Neural cell (in vitro differentiated cells): ENCODE data around the gene ACVR1C. TPM values are rescaled to one million over a fixed set of nuclear protein-coding genes. Genes with fewer than 3 reads are reported as not detected.

Experiments used
- H2AFZ ChIP-seq: fragments of 200-600, 300-800 bp; sonication (generic), shearing (Covaris generic); 2 replicates; pipeline ENCODE4 v1.6.0; 2014; ENCODE audit warnings: low read depth, mild to moderate bottlenecking, antibody characterized with exemption, low read length, moderate library complexity
- H3F3A ChIP-seq: fragments of 200-600 bp; shearing (Covaris generic); 2 replicates; pipeline ENCODE4 v1.6.1; 2016; ENCODE audit warnings: mild to moderate bottlenecking, moderate library complexity, mixed read lengths, antibody characterized with exemption, low read length; ENCODE audit not compliant: insufficient read depth, poor library complexity, severe bottlenecking
- H3K27ac ChIP-seq: fragments of 200-600, 300-800 bp; sonication (generic), shearing (Covaris generic); 2 replicates; pipeline ENCODE4 v1.5.1; 2014; ENCODE audit warnings: mild to moderate bottlenecking, low read length, moderate library complexity
- H3K27me3 ChIP-seq: fragments of 300-800, 200-600 bp; sonication (generic), shearing (Covaris generic); 2 replicates; pipeline ENCODE4 v1.6.0; 2014; ENCODE audit warnings: mild to moderate bottlenecking, low read depth, low read length, moderate library complexity; ENCODE audit not compliant: insufficient read depth
- H3K36me3 ChIP-seq: fragments of 300-800, 200-600 bp; sonication (generic), shearing (Covaris generic); 2 replicates; pipeline ENCODE4 v1.5.1; 2014; ENCODE audit warnings: mild to moderate bottlenecking, antibody characterized with exemption, low read length, moderate library complexity; ENCODE audit not compliant: insufficient read depth
- H3K4me2 ChIP-seq: fragments of 300-800, 200-600 bp; sonication (generic), shearing (Covaris generic); 2 replicates; pipeline ENCODE4 v1.6.0; 2014; ENCODE audit warnings: mild to moderate bottlenecking, low read length
- H3K4me3 ChIP-seq: fragments of 300-800, 200-600 bp; sonication (generic), shearing (Covaris generic); 2 replicates; pipeline ENCODE4 v1.5.1; 2014; ENCODE audit warnings: mild to moderate bottlenecking, low read length, moderate library complexity
- H3K79me2 ChIP-seq: fragments of 200-600 bp; shearing (Covaris generic); replicated peaks from 2 replicates; pipeline ENCODE4 v1.6.0; 2014; ENCODE audit warnings: mild to moderate bottlenecking, low read length, moderate library complexity; ENCODE audit not compliant: insufficient read depth
- H3K9ac ChIP-seq: fragments of 300-800, 200-600 bp; sonication (generic), shearing (Covaris generic); 2 replicates; pipeline ENCODE4 v1.6.1; 2016; ENCODE audit warnings: mild to moderate bottlenecking, low read length, mixed read lengths
- H3K9me2 ChIP-seq: fragments of 200-600 bp; shearing (Covaris generic); 2 replicates; pipeline ENCODE4 v1.6.1; 2016; ENCODE audit warnings: mild to moderate bottlenecking, low read length, mixed read lengths; ENCODE audit not compliant: insufficient read depth
- H3K9me3 ChIP-seq: fragments of 200-600, 300-800 bp; sonication (generic), shearing (Covaris generic); 2 replicates; pipeline ENCODE4 v1.6.1; 2016; ENCODE audit warnings: mild to moderate bottlenecking, mixed run types, low read length, moderate library complexity, mixed read lengths
- H4K20me1 ChIP-seq: fragments of 200-600 bp; shearing (Covaris generic); 2 replicates; pipeline ENCODE4 v1.6.1; 2016; ENCODE audit warnings: mild to moderate bottlenecking, mixed run types; ENCODE audit not compliant: insufficient read depth
- EP300 ChIP-seq: fragments of 450-650 bp; conservative IDR thresholded peaks from 2 replicates; pipeline ENCODE4 v1.6.1; 2014; ENCODE audit warnings: antibody characterized with exemption, mild to moderate bottlenecking, moderate library complexity; ENCODE audit not compliant: poor library complexity, severe bottlenecking
- EZH2 ChIP-seq: fragments of 200-600, 300-800 bp; shearing (Covaris generic), sonication (generic); IDR thresholded peaks from 2 replicates; pipeline ENCODE4 v1.6.1; 2014; ENCODE audit warnings: antibody characterized with exemption, low read length, borderline replicate concordance, mild to moderate bottlenecking; ENCODE audit not compliant: insufficient read depth, poor library complexity, severe bottlenecking
- MXI1 ChIP-seq: fragments of 450-650 bp; conservative IDR thresholded peaks from 2 replicates; pipeline ENCODE4 v1.6.1; 2014; ENCODE audit warnings: antibody characterized with exemption, mild to moderate bottlenecking; ENCODE audit not compliant: poor library complexity, severe bottlenecking
- POLR2AphosphoS5 ChIP-seq: IDR thresholded peaks from 2 replicates; pipeline ENCODE4 v1.6.1; 2012
- RAD21 ChIP-seq: fragments of 450-650 bp; conservative IDR thresholded peaks from 2 replicates; pipeline ENCODE4 v1.6.1; 2014; ENCODE audit warnings: antibody characterized with exemption, mild to moderate bottlenecking, moderate library complexity
- SMC3 ChIP-seq: fragments of 450-650 bp; conservative IDR thresholded peaks from 2 replicates; pipeline ENCODE4 v1.6.1; 2014; ENCODE audit warnings: antibody characterized with exemption, mild to moderate bottlenecking, moderate library complexity; ENCODE audit not compliant: poor library complexity
- TAF1 ChIP-seq: IDR thresholded peaks from 2 replicates; pipeline ENCODE4 v1.6.1; 2012; ENCODE audit warnings: low read depth
- polyA plus RNA-seq: library from polyadenylated mRNA; depleted of rRNA; stranded (reverse); fragments of >200 nt; gene quantifications from 2 replicates; pipeline ENCODE4 v1.2.3, GENCODE V29; 2014
- TF ChIP-seq, protein P1 (sequence below): fragments of 450-650 bp; IDR thresholded peaks from 2 replicates; pipeline ENCODE4 v1.5.1; 2014; ENCODE audit warnings: antibody characterized with exemption, mild to moderate bottlenecking, moderate library complexity; ENCODE audit not compliant: poor library complexity, severe bottlenecking
- TF ChIP-seq, protein P2 (sequence below): IDR thresholded peaks from 2 replicates; pipeline ENCODE4 v1.6.1; 2012; ENCODE audit warnings: borderline replicate concordance

The ACVR1C gene
- polyA plus RNA-seq, 1 donor from 2014 or later = 0.26 TPM

DNA sequence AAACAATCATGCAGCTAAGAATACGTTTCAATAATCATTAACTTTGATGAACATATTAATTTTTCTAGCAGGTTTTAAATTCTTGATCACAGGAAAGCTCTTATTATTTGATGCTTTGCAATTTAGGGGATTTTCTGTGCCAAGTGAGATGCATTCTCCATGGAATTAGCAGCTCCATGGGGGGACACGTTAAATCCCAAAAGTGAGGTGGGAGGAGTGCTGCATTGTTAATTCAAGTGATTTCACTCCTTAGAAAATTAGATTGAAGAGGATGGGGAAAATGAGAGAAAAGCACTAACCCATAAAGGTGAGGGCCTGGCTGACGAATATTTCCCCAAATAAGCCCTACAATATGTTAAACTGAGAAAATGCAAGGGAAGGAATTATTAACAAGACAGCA lies 69.2 kb downstream of the ACVR1C start:
- no peak overlapping the region for H2AFZ ChIP-seq
- H3K27ac ChIP-seq = no peak overlapping the region
- no peak overlapping the region for H3K4me2 ChIP-seq
- TF ChIP-seq, protein P1, sequence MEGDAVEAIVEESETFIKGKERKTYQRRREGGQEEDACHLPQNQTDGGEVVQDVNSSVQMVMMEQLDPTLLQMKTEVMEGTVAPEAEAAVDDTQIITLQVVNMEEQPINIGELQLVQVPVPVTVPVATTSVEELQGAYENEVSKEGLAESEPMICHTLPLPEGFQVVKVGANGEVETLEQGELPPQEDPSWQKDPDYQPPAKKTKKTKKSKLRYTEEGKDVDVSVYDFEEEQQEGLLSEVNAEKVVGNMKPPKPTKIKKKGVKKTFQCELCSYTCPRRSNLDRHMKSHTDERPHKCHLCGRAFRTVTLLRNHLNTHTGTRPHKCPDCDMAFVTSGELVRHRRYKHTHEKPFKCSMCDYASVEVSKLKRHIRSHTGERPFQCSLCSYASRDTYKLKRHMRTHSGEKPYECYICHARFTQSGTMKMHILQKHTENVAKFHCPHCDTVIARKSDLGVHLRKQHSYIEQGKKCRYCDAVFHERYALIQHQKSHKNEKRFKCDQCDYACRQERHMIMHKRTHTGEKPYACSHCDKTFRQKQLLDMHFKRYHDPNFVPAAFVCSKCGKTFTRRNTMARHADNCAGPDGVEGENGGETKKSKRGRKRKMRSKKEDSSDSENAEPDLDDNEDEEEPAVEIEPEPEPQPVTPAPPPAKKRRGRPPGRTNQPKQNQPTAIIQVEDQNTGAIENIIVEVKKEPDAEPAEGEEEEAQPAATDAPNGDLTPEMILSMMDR = no peak
- TF ChIP-seq POLR2AphosphoS5 = no peak
- TF ChIP-seq EZH2 = no peak
- TF ChIP-seq, protein P2, sequence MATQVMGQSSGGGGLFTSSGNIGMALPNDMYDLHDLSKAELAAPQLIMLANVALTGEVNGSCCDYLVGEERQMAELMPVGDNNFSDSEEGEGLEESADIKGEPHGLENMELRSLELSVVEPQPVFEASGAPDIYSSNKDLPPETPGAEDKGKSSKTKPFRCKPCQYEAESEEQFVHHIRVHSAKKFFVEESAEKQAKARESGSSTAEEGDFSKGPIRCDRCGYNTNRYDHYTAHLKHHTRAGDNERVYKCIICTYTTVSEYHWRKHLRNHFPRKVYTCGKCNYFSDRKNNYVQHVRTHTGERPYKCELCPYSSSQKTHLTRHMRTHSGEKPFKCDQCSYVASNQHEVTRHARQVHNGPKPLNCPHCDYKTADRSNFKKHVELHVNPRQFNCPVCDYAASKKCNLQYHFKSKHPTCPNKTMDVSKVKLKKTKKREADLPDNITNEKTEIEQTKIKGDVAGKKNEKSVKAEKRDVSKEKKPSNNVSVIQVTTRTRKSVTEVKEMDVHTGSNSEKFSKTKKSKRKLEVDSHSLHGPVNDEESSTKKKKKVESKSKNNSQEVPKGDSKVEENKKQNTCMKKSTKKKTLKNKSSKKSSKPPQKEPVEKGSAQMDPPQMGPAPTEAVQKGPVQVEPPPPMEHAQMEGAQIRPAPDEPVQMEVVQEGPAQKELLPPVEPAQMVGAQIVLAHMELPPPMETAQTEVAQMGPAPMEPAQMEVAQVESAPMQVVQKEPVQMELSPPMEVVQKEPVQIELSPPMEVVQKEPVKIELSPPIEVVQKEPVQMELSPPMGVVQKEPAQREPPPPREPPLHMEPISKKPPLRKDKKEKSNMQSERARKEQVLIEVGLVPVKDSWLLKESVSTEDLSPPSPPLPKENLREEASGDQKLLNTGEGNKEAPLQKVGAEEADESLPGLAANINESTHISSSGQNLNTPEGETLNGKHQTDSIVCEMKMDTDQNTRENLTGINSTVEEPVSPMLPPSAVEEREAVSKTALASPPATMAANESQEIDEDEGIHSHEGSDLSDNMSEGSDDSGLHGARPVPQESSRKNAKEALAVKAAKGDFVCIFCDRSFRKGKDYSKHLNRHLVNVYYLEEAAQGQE = no peak
- TF ChIP-seq RAD21 = no peak
- no peak for TF ChIP-seq EP300
- no peak for TF ChIP-seq MXI1
- no peak for TF ChIP-seq SMC3
- no peak for TF ChIP-seq TAF1
- H3K9me3 ChIP-seq = no peaks in the 10 kb centered on the region
- no peaks in the 10 kb centered on the region for H3K9me2 ChIP-seq
- no peaks in the 10 kb centered on the region for H3K27me3 ChIP-seq
- no peak overlapping the region for H3K9ac ChIP-seq
- no peaks in the 10 kb centered on the region for H4K20me1 ChIP-seq
- H3K4me3 ChIP-seq = no peak overlapping the region
- H3K36me3 ChIP-seq = no peaks in the 10 kb centered on the region
- no peaks in the 10 kb centered on the region for H3F3A ChIP-seq
- H3K79me2 ChIP-seq = no peaks in the 10 kb centered on the region

DNA sequence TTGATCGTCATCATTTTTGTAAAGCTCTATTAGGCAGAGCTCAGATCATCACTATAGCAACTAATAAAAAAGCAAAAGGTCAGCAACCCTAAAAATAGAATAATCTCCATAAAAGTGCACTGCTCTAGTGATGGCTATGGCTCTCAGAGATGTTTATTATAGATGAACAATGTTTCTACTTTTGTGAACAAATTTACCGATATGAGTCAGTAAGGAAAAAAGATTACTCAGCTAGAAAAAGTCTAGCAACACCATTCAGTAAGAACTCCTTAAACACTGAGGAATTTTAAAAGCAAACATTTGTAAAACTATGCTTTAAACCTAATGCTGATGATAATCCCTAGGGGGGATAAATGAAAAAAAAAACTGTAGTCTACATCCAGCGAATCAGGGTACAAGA lies 69.6 kb downstream of the ACVR1C start:
- Histone ChIP-seq H3K36me3 (no peaks in the 10 kb centered on the region), H4K20me1 (no peaks in the 10 kb centered on the region), H3K27me3 (no peaks in the 10 kb centered on the region), H3K79me2 (no peaks in the 10 kb centered on the region), H2AFZ (no peak overlapping the region), H3K9me3 (no peaks in the 10 kb centered on the region), H3K4me2 (no peak overlapping the region), H3K27ac (no peak overlapping the region), H3F3A (no peaks in the 10 kb centered on the region), H3K4me3 (no peak overlapping the region), H3K9me2 (no peaks in the 10 kb centered on the region), H3K9ac (no peak overlapping the region)
- TF ChIP-seq EP300 (no peak), RAD21 (no peak), TAF1 (no peak), MXI1 (no peak), SMC3 (no peak), EZH2 (no peak), POLR2AphosphoS5 (no peak)
- TF ChIP-seq, protein P2 = no peak
- TF ChIP-seq, protein P1 = no peak
